ENCODE results near the gene BRICD5.
A peak's percentile ranks its signal among the peaks of the same experiment; 100 is the strongest.

The BRICD5 gene

GRCh38 chr16:2170587-2171435 is 39.9 kb downstream of the BRICD5 start (continued):
- TF ChIP-seq KLF8 (tag by site-specific recombination; IDR thresholded peaks at IDR 0.05) (no peak), REST (tag by site-specific recombination; IDR thresholded peaks at IDR 0.05) (no peak), PBX3 (CRISPR knock-in tag; IDR thresholded peaks at IDR 0.05) (no peak), BCL11B (tag by site-specific recombination; IDR thresholded peaks at IDR 0.05; ENCODE audit: low read depth) (no peak), ZNF366 (tag by site-specific recombination; conservative IDR thresholded peaks at IDR 0.05) (no peak), OSR2 (tag by site-specific recombination; IDR thresholded peaks at IDR 0.05) (no peak)

GRCh38 chr16:2170080-2170479 is 40.6 kb downstream of the BRICD5 start:
- Histone ChIP-seq H3K4me3 (ENCODE audit: low read depth, low read length) (no peak overlapping the region), H3K9me3 (ENCODE audit: control insufficient read depth, insufficient read depth, low read depth, low read length) (no peaks in the 10 kb centered on the region), H3K27ac (ENCODE audit: extremely low read depth, low read depth, low read length) (no peak overlapping the region), H3K4me1 (ENCODE audit: control insufficient read depth, insufficient read depth, low read length) (no peaks in the 10 kb centered on the region), H3K36me3 (ENCODE audit: control insufficient read depth in 2 of 2, insufficient read depth in 1 of 2, low read length in 2 of 2) (peaks cover 0 to 63% of the 10 kb centered on the region in 2 experiments; a peak in 2 of 3 replicates)
- POLR2A ChIA-PET, result interaction anchor here (3.2 kb wide), 1 partner anchor 15 kb away, joined by 18 read pairs; the partner anchor contains the start of gene TRAF7
- CTCF ChIA-PET, result interaction anchor here (0.6 to 1.0 kb wide), 2 partner anchors 9 to 12 kb away, joined by 3 read pairs; no protein-coding TSS in a partner anchor
- no peak for TF ChIP-seq PATZ1 (tag by site-specific recombination; IDR thresholded peaks at IDR 0.05)
- no peak for TF ChIP-seq ZNF777 (tag by site-specific recombination; IDR thresholded peaks at IDR 0.05; ENCODE audit: borderline replicate concordance)
- TF ChIP-seq ZBTB21 (tag by site-specific recombination; IDR thresholded peaks at IDR 0.05), result no peak
- TF ChIP-seq ZNF248 (tag by site-specific recombination; IDR thresholded peaks at IDR 0.05), result no peak
- no peak for TF ChIP-seq MEIS1 (CRISPR knock-in tag; IDR thresholded peaks at IDR 0.05; ENCODE audit: borderline replicate concordance)
- peak; percentile 47; the same call in 1 of the 2 replicates for TF ChIP-seq ZIC2 (tag by site-specific recombination; IDR thresholded peaks at IDR 0.05)

GRCh38 chr16:2167068-2167638 is 43.5 kb downstream of the BRICD5 start:
- H3K9me3 ChIP-seq (ENCODE audit: control insufficient read depth, insufficient read depth, low read depth, low read length), result no peaks in the 10 kb centered on the region
- CTCF ChIA-PET, result no interaction called here
- POLR2A ChIA-PET, result interaction anchor here (2.7 kb wide), 1 partner anchor 12 kb away, joined by 30 read pairs; the partner anchor contains the start of gene TRAF7
- TF ChIP-seq GLI4 (tag by site-specific recombination; IDR thresholded peaks at IDR 0.05), result no peak
- no peak for TF ChIP-seq ZNF350 (tag by site-specific recombination; IDR thresholded peaks at IDR 0.05)
- no peak for TF ChIP-seq ZNF629 (tag by site-specific recombination; IDR thresholded peaks at IDR 0.05)
- no peak for TF ChIP-seq ZNF362 (tag by site-specific recombination; IDR thresholded peaks at IDR 0.05)
- no peak for TF ChIP-seq ZNF174 (tag by site-specific recombination; IDR thresholded peaks at IDR 0.05)
- no peak for TF ChIP-seq YY2 (tag by site-specific recombination; IDR thresholded peaks at IDR 0.05)
- no peak for TF ChIP-seq CTCF (tag by site-specific recombination; IDR thresholded peaks at IDR 0.05)
- no peak for TF ChIP-seq ZIC2 (tag by site-specific recombination; IDR thresholded peaks at IDR 0.05)
- no peak for TF ChIP-seq ZNF239 (tag by site-specific recombination; IDR thresholded peaks at IDR 0.05)
- TF ChIP-seq ZNF777 (tag by site-specific recombination; IDR thresholded peaks at IDR 0.05; ENCODE audit: borderline replicate concordance), result no peak
- no peak for TF ChIP-seq SCRT2 (tag by site-specific recombination; IDR thresholded peaks at IDR 0.05)
- no peak for TF ChIP-seq ZNF521 (tag by site-specific recombination; IDR thresholded peaks at IDR 0.05)
- peaks cover 0 to 42% of the 10 kb centered on the region in 2 experiments; a peak in 2 of 3 replicates for H3K36me3 ChIP-seq (ENCODE audit: control insufficient read depth in 2 of 2, insufficient read depth in 1 of 2, low read length in 2 of 2)
- no peak overlapping the region for H3K27ac ChIP-seq (ENCODE audit: extremely low read depth, low read depth, low read length)
- H3K4me1 ChIP-seq (ENCODE audit: control insufficient read depth, insufficient read depth, low read length), result no peaks in the 10 kb centered on the region
- H3K4me3 ChIP-seq (ENCODE audit: low read depth, low read length), result no peak overlapping the region
